ENCODE measurements around the gene CGREF1.
A peak's percentile ranks its signal among the peaks of the same experiment; 100 is the strongest.

The CGREF1 gene

GRCh38 chr2:27072920-27073319 is 46.0 kb downstream of the CGREF1 start:
- Histone ChIP-seq H3K9me3 (ENCODE audit: control insufficient read depth, insufficient read depth, low read length) (no peaks in the 10 kb centered on the region), H3K4me1 (ENCODE audit: insufficient read depth, low read length) (peaks cover 20% of the 10 kb centered on the region), H3K36me3 (ENCODE audit: insufficient read depth, low read length) (peaks cover 15% of the 10 kb centered on the region), H3K9ac (ENCODE audit: low read depth, low read length) (peak overlapping the region; percentile 92)

GRCh38 chr2:27071990-27072830 is 46.7 kb downstream of the CGREF1 start:
- Histone ChIP-seq H3K9me3 (ENCODE audit: control insufficient read depth, insufficient read depth, low read length) (no peaks in the 10 kb centered on the region), H3K4me1 (ENCODE audit: insufficient read depth, low read length) (peaks cover 16% of the 10 kb centered on the region), H3K9ac (ENCODE audit: low read depth, low read length) (peak overlapping the region; percentile 92), H3K36me3 (ENCODE audit: insufficient read depth, low read length) (peaks cover 15% of the 10 kb centered on the region)

- Histone ChIP-seq H3K36me3 (ENCODE audit: insufficient read depth, low read length) (peaks cover 15% of the 10 kb centered on the region), H3K9ac (ENCODE audit: low read depth, low read length) (peak within 1 kb of the TSS; percentile 92), H3K4me1 (ENCODE audit: insufficient read depth, low read length) (peaks cover 9% of the 10 kb centered on the region), H3K9me3 (ENCODE audit: control insufficient read depth, insufficient read depth, low read length) (no peaks in the 10 kb centered on the region)
These were observed 47.5 kb downstream of the CGREF1 start, which contains the start of gene OST4 for GRCh38 chr2:27071277-27071989. Gene OST4, minus strand, starts transcription at chr2:27071654.

- Histone ChIP-seq H3K36me3 (ENCODE audit: insufficient read depth, low read length) (peaks cover 15% of the 10 kb centered on the region), H3K9me3 (ENCODE audit: control insufficient read depth, insufficient read depth, low read length) (no peaks in the 10 kb centered on the region)
These were observed 48.2 kb downstream of the CGREF1 start for GRCh38 chr2:27070653-27071276.

GRCh38 chr2:27069961-27070618 is 48.8 kb downstream of the CGREF1 start:
- H3K36me3 ChIP-seq (ENCODE audit: insufficient read depth, low read length), result peaks cover 15% of the 10 kb centered on the region
- peaks cover 7% of the 10 kb centered on the region for H3K4me1 ChIP-seq (ENCODE audit: insufficient read depth, low read length)
- H3K9me3 ChIP-seq (ENCODE audit: control insufficient read depth, insufficient read depth, low read length), result no peaks in the 10 kb centered on the region
- H3K9ac ChIP-seq (ENCODE audit: low read depth, low read length), result peak overlapping the region; percentile 92; the same call in 1 of the 2 replicates

More at GRCh38 chr2:27070653-27071276, 48.2 kb downstream of the CGREF1 start:
- Histone ChIP-seq H3K4me1 (ENCODE audit: insufficient read depth, low read length) (peaks cover 7% of the 10 kb centered on the region), H3K9ac (ENCODE audit: low read depth, low read length) (peak overlapping the region; percentile 92)

GRCh38 chr2:27069436-27069835 is 49.5 kb downstream of the CGREF1 start:
- no peaks in the 10 kb centered on the region for H3K9me3 ChIP-seq (ENCODE audit: control insufficient read depth, insufficient read depth, low read length)
- peaks cover 7% of the 10 kb centered on the region for H3K4me1 ChIP-seq (ENCODE audit: insufficient read depth, low read length)
- H3K9ac ChIP-seq (ENCODE audit: low read depth, low read length), result no peak overlapping the region
- H3K36me3 ChIP-seq (ENCODE audit: insufficient read depth, low read length), result peaks cover 15% of the 10 kb centered on the region

- peaks cover 15% of the 10 kb centered on the region for H3K36me3 ChIP-seq (ENCODE audit: insufficient read depth, low read length)
- H3K4me1 ChIP-seq (ENCODE audit: insufficient read depth, low read length), result peaks cover 3% of the 10 kb centered on the region
- H3K9me3 ChIP-seq (ENCODE audit: control insufficient read depth, insufficient read depth, low read length), result no peaks in the 10 kb centered on the region
- H3K9ac ChIP-seq (ENCODE audit: low read depth, low read length), result no peak overlapping the region
These were observed 51.5 kb downstream of the CGREF1 start for GRCh38 chr2:27067385-27067784.

- Histone ChIP-seq H3K36me3 (ENCODE audit: insufficient read depth, low read length) (peaks cover 19% of the 10 kb centered on the region), H3K4me1 (ENCODE audit: insufficient read depth, low read length) (no peaks in the 10 kb centered on the region), H3K9ac (ENCODE audit: low read depth, low read length) (no peak overlapping the region), H3K9me3 (ENCODE audit: control insufficient read depth, insufficient read depth, low read length) (no peaks in the 10 kb centered on the region)
These were observed 53.8 kb downstream of the CGREF1 start for GRCh38 chr2:27065128-27065527.

GRCh38 chr2:27060323-27060722 is 58.6 kb downstream of the CGREF1 start:
- H3K9ac ChIP-seq (ENCODE audit: low read depth, low read length), result no peak overlapping the region
- H3K4me1 ChIP-seq (ENCODE audit: insufficient read depth, low read length), result no peaks in the 10 kb centered on the region
- H3K9me3 ChIP-seq (ENCODE audit: control insufficient read depth, insufficient read depth, low read length), result no peaks in the 10 kb centered on the region
- H3K36me3 ChIP-seq (ENCODE audit: insufficient read depth, low read length), result peaks cover 8% of the 10 kb centered on the region

GRCh38 chr2:27059141-27059820 is 59.6 kb downstream of the CGREF1 start:
- H3K9me3 ChIP-seq (ENCODE audit: control insufficient read depth, insufficient read depth, low read length), result no peaks in the 10 kb centered on the region
- peaks cover 11% of the 10 kb centered on the region for H3K36me3 ChIP-seq (ENCODE audit: insufficient read depth, low read length)
- H3K4me1 ChIP-seq (ENCODE audit: insufficient read depth, low read length), result no peaks in the 10 kb centered on the region
- no peak overlapping the region for H3K9ac ChIP-seq (ENCODE audit: low read depth, low read length)

GRCh38 chr2:27058210-27058609 is 60.7 kb downstream of the CGREF1 start:
- no peaks in the 10 kb centered on the region for H3K4me1 ChIP-seq (ENCODE audit: insufficient read depth, low read length)
- no peaks in the 10 kb centered on the region for H3K9me3 ChIP-seq (ENCODE audit: control insufficient read depth, insufficient read depth, low read length)
- H3K9ac ChIP-seq (ENCODE audit: low read depth, low read length), result no peak overlapping the region
- H3K36me3 ChIP-seq (ENCODE audit: insufficient read depth, low read length), result peaks cover 11% of the 10 kb centered on the region

- no peak overlapping the region for H3K9ac ChIP-seq (ENCODE audit: low read depth, low read length)
- no peaks in the 10 kb centered on the region for H3K9me3 ChIP-seq (ENCODE audit: control insufficient read depth, insufficient read depth, low read length)
- H3K36me3 ChIP-seq (ENCODE audit: insufficient read depth, low read length), result peaks cover 11% of the 10 kb centered on the region
- no peaks in the 10 kb centered on the region for H3K4me1 ChIP-seq (ENCODE audit: insufficient read depth, low read length)
These were observed 61.7 kb downstream of the CGREF1 start for GRCh38 chr2:27057184-27057583.

GRCh38 chr2:27054721-27055120 is 64.2 kb downstream of the CGREF1 start:
- H3K36me3 ChIP-seq (ENCODE audit: insufficient read depth, low read length), result peaks cover 6% of the 10 kb centered on the region
- H3K9ac ChIP-seq (ENCODE audit: low read depth, low read length), result no peak overlapping the region
- H3K9me3 ChIP-seq (ENCODE audit: control insufficient read depth, insufficient read depth, low read length), result no peaks in the 10 kb centered on the region

GRCh38 chr2:27053776-27054175 is 65.2 kb downstream of the CGREF1 start:
- H3K9ac ChIP-seq (ENCODE audit: low read depth, low read length), result no peak overlapping the region
- no peaks in the 10 kb centered on the region for H3K9me3 ChIP-seq (ENCODE audit: control insufficient read depth, insufficient read depth, low read length)
- peaks cover 6% of the 10 kb centered on the region for H3K36me3 ChIP-seq (ENCODE audit: insufficient read depth, low read length)
- H3K4me1 ChIP-seq (ENCODE audit: insufficient read depth, low read length), result no peaks in the 10 kb centered on the region

More at GRCh38 chr2:27054721-27055120, 64.2 kb downstream of the CGREF1 start:
- no peaks in the 10 kb centered on the region for H3K4me1 ChIP-seq (ENCODE audit: insufficient read depth, low read length)
